IPS-11a (cell line): Measurements from ENCODE around the gene CCDC33.

Experiments used
- H3K4me3 ChIP-seq: one replicate; pipeline ENCODE4 v1.5.1; 2013; ENCODE audit warnings: low read depth, low read length, control low read depth

Gene CCDC33

DNA sequence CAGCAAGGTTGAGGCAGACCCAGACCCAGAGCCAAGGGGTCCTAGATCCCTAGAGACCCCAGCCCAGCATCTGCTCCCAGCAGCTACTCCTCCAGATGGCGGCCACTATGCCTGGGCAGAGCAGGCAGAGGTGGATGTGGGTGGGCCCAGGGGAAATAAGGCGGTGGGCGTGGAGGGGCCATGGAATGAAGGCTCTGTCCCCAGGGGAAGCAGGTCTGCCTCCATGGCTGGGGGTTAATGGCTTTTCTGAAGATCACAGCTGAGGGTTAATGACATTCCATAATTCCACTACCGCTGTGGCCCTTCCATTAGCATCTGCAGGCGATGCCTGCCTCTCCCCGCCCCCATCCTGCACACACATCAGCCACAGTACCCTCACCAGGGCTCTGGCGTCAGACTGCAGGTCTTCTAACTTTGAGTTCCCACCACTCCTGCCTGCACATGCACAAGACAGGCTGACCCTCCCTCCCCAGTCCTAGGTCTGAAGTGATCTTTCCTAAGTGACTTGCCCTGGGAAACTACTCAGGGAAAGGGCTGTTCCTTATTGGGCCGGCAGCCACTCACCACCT lies 41.2 kb downstream of the CCDC33 start:
- no peak overlapping the region for H3K4me3 ChIP-seq

DNA sequence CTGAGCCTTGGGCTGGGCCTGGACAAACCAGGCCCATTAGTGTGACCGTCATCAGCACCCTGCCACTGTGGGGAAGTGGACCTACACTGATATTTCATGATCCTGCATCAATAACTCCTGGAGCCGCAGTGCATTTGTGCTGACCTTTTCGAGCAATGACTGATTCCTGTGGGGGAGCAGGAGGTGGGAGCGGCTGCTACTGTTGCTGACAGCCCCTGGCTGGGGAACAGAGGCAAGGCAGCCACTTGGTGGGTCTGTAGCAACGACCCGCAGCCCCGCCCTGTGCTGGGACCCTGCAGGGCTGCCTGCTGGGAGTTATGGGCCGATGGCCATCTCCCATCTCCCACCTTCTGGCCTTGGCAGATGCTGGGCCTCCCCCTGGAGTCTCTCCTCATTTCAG lies 42.1 kb downstream of the CCDC33 start:
- H3K4me3 ChIP-seq: no peak overlapping the region

DNA sequence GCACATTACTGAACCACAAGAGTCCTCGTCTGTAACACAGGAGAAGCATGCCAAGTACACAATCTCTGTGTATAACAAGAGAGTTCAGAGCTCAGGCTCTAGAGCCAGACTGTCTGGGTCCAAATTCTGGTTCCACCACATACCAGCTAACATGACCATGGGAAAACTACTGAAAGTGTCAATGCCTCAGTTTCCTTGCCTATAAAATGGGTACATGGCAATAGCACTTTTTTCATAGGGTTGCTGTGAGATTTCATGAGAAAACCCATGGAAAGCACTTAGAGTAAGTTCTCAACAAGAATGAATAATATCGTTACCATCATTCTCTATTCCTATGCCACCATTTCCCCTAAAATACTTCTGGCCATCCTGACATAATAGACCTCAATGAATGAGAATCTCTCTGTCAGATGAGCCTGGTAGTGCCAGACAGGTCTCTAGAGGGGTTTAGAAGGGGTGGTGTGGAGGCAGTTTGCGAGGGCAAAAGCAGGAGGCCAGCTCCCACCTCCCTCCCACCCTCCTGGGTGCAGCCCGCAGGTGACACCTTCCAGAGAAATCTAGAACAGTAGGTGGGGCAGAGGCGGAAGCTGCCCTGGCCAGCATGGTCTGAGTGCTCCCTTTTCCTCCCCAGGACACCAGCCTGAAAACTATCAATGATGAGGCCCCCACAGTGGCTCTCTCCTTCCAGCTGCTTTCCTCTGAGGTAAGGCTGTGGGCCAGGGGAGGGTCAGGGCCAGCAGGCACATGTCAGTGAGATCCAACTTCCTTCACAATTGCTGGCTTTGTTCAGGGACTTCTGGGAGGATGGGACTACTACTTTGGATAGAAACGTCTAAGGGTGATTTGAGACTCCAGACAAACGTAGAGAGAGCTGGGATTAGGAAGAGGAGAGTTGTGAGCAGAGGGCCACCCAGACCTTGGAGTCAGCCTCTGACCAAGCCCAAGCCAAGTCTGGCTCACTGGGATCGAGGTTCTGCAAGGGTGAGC lies 45.3 kb downstream of the CCDC33 start:
- no peak overlapping the region for H3K4me3 ChIP-seq

GRCh38 chr15:74283368-74283767 lies 47.2 kb downstream of the CCDC33 start:
- H3K4me3 ChIP-seq: no peak overlapping the region

DNA sequence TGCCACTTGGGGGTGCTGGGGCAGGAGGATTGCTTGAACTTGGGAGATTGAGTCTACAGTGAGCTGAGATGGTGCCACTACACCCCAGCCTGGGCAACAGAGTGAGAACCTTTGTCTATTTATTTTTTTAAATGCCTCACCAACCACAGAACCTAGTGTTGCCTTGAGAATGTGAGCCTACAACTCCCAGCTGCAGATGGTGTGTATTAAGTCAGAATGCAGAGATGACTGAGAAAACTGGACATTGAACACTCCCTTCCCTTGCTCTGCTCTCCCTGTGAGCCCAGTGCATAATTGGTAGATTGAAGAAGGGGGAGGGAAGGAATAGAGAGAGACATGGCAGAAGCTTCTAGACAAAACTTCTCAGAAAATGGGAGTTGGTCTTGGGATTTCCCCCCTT lies 53.5 kb downstream of the CCDC33 start:
- H3K4me3 ChIP-seq: no peak overlapping the region

- H3K4me3 ChIP-seq: no peak overlapping the region
These were observed 54.5 kb downstream of the CCDC33 start for GRCh38 chr15:74290645-74291044.

GRCh38 chr15:74291101-74292071 lies 55.3 kb downstream of the CCDC33 start:
- H3K4me3 ChIP-seq: no peak overlapping the region

GRCh38 chr15:74293021-74293810 lies 57.1 kb downstream of the CCDC33 start:
- no peak overlapping the region for H3K4me3 ChIP-seq

- no peak overlapping the region for H3K4me3 ChIP-seq
These were observed 57.9 kb downstream of the CCDC33 start for GRCh38 chr15:74294010-74294409.

DNA sequence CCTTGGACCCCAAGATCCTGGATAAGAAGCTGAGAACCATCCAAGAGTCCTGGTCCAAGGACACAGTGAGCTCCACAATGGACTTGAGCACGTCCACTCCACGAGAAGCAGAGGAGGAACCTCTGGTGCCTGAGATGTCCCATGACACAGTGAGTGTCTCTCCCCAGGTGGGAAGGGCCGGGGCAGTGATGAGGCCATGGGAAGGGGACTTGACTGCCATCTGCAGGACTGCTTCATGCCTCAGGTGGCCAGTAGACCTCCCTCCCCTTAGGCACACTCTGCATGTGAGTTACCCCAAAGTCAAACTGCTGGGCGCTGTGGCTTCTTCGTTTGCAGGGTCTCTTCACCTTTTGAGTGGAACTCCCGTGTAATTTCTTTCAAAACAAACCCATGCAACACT lies 59.7 kb downstream of the CCDC33 start:
- H3K4me3 ChIP-seq: no peak overlapping the region

DNA sequence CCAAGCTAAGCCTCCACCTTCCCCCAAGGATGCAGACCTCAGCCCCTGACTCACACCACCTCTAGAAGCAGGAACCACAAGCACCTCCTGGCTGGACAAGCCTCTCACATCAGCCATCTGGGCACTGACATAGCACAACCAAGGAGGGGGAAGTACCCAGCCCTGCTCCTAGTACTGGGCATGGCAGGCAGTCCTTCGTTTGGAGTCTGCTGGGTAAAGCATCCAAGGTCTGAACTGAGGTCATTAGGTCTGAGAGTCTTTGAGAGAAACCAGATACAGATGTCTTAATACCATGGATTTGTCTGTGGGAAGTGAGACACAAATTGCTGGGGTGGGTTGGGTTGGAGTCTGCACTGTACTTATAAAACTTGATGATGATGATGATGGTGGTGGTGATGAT lies 61.8 kb downstream of the CCDC33 start:
- H3K4me3 ChIP-seq: no peak overlapping the region

DNA sequence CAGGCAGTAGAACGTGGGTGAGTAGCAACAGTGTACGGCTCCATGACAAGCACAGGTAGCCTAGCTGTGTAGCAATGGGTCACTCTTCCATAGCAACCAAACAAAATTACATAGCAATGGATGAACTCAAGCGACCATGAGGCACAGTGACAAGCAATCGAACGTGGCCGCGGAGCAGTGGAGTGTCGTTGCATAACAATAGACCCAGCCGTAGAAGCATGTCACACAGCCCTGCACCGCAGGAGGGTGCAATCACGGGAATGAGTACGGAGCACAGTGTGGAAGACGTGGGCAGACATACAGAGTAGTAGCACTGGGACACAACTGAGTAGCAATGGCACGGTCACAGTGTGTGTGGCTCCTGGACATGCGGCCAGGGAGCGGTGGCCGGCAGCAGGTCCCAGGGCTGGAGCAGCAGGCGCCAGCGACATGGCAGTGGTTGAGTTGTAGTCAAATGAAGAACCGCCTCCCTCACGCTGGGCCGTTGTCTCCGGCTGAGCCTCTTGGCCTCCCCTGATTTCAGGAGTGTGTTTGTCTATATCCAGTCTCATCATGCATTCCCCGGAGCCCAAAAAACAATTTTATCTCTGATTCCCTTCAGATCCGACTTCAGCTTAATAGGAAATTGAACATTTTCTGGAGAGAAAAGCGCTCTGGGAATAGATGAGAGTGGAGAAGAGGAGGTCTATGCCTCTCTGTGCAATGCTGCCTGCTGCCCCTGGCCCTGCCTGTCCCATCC lies 64.1 kb downstream of the CCDC33 start:
- H3K4me3 ChIP-seq: no peak overlapping the region

DNA sequence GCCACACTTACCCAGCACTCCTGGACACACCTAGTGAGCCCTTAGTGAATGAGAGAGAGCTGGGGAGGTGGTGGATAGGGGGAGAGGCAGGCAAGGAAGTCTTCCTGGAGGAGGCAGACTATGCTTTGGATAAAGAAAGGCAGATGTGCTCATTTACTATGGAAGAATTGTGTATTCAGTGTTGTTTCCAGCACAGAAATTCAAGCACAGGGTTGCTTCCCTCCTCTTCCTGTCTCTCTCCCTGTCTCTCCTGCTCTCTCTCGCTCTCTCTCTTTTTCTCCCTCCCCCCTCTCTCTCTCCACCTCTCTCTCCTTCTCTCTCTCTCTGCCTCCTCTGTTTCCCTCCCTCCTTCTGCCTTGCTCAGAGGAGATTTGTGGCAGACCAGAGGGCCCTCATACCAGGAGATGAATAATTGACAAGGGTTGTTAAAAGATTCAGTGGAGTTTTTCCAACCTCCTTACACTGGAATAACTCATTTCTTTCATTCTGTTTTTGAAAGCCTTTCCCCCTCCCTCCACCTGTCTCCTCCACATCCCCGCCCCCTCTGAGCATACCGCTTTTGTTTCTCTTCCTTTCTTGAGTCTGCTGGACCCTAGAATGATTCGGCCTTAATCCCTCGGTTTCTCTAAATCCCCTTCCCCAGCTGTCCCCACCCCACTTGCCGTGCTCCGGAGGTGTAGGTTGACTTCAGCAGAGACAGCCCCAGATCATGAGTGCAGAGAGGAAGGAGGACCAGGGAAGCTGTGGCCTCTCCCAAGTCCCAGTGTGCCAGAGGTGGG lies 65.6 kb downstream of the CCDC33 start:
- H3K4me3 ChIP-seq: no peak overlapping the region

DNA sequence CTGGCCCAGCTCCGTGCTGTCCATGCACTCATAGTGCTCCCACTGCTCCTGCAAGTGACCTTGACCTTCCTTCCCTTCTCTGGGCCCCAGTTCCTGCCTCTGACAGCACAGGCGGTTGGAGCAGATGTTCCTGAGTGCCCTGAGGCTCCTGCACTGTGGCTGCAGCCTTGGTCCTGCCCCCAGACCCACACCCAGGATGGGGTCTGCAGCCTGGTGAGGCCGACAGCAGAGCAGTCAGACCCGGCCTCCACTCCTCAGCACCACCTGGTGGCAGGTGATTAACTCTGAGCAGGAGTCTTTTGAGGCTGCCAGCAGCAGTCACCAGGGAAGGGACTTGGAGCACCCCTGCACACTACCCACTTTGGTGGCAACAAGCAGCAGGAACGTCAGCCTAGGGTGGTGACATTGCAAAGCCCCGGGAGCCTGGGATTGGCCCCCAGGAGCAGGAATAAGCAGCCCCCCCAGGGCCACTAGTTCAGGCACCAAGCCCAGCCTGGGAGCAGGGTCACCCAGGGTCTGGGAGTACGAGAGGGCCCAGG lies 66.8 kb downstream of the CCDC33 start:
- no peak overlapping the region for H3K4me3 ChIP-seq

DNA sequence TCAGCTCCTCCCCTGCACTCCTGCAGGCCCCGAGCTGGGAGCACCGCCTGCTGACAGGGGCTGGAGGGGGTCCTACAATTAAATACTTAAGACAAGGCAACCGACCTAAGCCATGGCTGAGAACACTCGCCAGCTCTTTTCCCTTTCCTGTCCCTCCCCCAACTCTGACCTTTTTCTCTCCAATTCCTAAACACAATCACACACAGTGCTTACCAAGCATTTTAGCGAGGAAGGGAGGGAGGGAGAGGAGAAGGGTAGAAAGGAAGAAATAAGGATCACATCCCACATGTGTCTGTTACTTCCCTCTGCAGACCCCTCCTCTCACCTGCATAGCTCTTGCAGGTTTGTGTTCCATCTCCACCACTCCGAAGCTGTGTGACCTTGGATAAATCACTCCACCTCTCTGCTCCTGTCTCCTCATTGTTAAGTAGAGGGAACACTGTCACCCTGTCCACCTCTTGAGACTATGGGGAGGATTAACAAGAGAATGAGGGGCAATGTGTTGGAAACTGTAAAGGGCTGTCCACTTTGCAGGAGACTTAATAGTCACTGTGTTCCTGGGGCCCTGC lies 67.7 kb downstream of the CCDC33 start:
- no peak overlapping the region for H3K4me3 ChIP-seq

DNA sequence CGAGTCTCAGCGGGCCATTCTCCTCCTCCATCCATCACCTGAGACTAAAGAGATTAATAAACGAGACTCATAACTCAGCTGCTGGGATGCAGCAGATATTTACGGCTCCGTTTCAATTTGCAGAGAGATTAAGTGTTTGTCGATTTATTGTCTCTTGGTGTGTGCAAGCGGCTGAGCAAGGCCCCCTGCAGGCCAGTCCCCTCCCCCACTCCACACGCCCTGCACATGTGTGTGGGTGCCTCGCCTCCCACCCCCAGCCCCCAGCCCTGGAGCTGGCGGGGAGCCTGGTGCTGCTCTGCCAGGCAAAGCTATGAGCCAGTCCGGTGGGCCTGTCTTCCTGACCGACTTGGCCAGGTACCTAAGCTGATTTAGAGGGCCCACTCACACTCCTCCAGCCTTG lies 68.3 kb downstream of the CCDC33 start:
- H3K4me3 ChIP-seq: no peak overlapping the region

DNA sequence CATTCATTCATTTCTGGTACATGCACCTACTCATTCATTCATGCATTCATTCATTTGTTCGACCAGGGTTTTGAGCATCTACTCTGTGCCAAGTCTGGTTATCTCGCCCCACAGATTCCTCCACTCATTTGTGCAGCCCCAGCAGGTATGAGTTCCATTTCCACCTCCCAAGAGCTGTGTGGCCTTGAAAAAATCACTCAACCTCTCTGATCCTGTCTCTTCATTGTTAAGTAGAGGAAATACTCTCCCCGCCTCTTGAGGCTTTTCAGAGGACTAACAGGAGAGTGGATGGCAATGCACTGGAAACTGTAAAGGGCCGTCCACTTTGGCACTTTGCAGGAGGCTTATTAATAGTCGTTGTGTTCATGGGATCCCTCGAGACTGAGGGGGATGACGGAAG lies 69.6 kb downstream of the CCDC33 start:
- no peak overlapping the region for H3K4me3 ChIP-seq

DNA sequence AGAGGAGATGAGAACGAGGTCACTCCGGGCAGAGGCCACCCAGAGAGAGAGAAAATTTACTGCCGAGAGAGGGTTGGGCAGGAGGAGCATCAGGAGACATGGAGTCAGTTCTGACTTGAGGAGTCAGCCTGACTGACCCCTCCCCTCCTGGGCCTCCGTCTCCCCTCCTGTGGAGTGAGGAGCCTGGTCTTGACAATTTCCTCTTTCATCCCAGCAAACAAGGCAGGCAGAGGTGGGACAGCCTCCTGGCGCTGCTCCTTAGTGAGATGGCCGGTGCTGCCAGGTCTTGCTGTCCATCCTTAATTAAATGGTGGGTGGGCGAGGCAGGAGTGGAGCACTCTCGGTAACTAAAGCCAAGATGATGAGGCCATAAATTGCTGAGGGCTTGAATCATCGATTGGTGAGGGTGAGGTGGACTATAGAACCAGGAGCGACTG lies 70.7 kb downstream of the CCDC33 start:
- H3K4me3 ChIP-seq: no peak overlapping the region
